ENCODE measurements around the gene INF2.

The INF2 gene

GRCh38 chr14:104715416-104715815 lies 26.0 kb downstream of the INF2 start:
- no peak for DNase-seq (ENCODE audit: low read depth)
- TF ChIP-seq, protein P1, sequence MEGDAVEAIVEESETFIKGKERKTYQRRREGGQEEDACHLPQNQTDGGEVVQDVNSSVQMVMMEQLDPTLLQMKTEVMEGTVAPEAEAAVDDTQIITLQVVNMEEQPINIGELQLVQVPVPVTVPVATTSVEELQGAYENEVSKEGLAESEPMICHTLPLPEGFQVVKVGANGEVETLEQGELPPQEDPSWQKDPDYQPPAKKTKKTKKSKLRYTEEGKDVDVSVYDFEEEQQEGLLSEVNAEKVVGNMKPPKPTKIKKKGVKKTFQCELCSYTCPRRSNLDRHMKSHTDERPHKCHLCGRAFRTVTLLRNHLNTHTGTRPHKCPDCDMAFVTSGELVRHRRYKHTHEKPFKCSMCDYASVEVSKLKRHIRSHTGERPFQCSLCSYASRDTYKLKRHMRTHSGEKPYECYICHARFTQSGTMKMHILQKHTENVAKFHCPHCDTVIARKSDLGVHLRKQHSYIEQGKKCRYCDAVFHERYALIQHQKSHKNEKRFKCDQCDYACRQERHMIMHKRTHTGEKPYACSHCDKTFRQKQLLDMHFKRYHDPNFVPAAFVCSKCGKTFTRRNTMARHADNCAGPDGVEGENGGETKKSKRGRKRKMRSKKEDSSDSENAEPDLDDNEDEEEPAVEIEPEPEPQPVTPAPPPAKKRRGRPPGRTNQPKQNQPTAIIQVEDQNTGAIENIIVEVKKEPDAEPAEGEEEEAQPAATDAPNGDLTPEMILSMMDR (IDR thresholded peaks at IDR 0.05; ENCODE audit: insufficient read depth, low read depth, low read length, missing control alignments) = no peak
- H3K4me3 ChIP-seq (ENCODE audit: low read length) = no peak overlapping the region

DNA sequence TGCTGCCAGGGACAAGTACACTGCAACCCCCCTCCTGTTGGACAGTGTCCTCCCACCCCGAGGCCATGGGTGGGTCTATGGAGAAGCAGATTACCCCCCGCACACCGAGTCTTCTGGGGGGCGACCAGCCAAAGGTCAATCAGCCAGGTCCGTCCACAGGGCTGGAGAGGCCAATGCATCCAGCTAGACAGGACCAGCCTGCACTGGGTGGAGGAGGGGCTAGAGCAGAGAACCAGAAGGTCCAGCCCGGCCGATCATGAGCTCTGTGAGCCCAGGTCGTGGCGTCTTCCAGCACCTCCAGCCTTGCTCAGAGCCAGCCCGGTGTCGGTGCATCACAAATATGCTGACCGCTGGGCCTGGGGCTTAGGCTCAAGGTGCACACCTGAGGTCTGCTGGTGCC lies 26.5 kb downstream of the INF2 start:
- no peak for DNase-seq (ENCODE audit: low read depth)
- TF ChIP-seq, protein P1 (IDR thresholded peaks at IDR 0.05; ENCODE audit: insufficient read depth, low read depth, low read length, missing control alignments) = no peak
- H3K4me3 ChIP-seq (ENCODE audit: low read length) = no peak overlapping the region

GRCh38 chr14:104717137-104717536 lies 27.7 kb downstream of the INF2 start:
- no peak overlapping the region for H3K4me3 ChIP-seq (ENCODE audit: low read length)
- no peak for DNase-seq (ENCODE audit: low read depth)
- TF ChIP-seq, protein P1 (IDR thresholded peaks at IDR 0.05; ENCODE audit: insufficient read depth, low read depth, low read length, missing control alignments) = no peak

GRCh38 chr14:104717646-104718045 lies 28.2 kb downstream of the INF2 start:
- no peak for DNase-seq (ENCODE audit: low read depth)
- TF ChIP-seq, protein P1 (IDR thresholded peaks at IDR 0.05; ENCODE audit: insufficient read depth, low read depth, low read length, missing control alignments) = no peak
- H3K4me3 ChIP-seq (ENCODE audit: low read length) = no peak overlapping the region

DNA sequence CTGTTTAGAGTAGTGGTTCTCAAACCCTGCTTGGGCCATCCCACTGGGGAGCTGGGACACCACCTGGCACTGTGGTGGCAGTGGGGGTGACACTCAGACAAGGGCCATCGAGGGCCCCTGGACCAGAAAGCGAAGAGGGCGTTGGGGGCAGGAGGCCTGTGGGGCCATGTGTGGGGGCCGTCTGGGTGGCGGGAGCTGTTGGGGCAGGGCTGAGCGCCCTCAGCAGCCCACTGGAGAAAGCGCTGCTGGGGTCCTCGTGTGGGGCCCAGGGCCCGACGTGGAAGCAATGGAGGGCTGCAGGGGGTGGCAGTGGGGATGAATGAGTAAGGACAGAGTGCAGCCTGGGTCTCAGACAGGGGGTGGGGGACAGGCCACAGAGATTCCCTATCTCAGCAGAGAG lies 28.7 kb downstream of the INF2 start:
- TF ChIP-seq, protein P1 (IDR thresholded peaks at IDR 0.05; ENCODE audit: insufficient read depth, low read depth, low read length, missing control alignments) = no peak
- H3K4me3 ChIP-seq (ENCODE audit: low read length) = no peak overlapping the region
- DNase-seq (ENCODE audit: low read depth) = no peak

GRCh38 chr14:104718871-104719270 lies 29.5 kb downstream of the INF2 start:
- no peak overlapping the region for H3K4me3 ChIP-seq (ENCODE audit: low read length)
- TF ChIP-seq, protein P1 (IDR thresholded peaks at IDR 0.05; ENCODE audit: insufficient read depth, low read depth, low read length, missing control alignments) = no peak
- DNase-seq (ENCODE audit: low read depth) = no peak

DNA sequence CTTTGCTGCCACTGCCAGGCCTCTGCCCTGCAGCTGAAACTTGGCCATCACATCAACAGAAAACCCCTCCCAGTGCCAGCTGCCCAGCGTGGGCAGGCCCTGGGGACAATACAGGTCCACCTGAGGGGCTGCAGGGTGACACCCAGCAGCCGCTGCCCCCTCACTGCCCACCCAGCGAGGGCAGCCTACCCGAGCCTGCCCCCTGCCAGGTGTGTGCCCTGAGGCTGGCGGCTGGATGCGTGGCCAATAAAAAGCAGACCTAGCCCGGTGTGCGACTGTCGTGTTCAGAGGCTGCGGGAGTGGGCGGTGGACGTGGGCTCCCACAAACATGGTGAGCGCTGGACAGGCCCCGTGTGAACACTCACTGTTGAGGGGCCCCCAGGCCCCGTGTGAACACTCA lies 29.9 kb downstream of the INF2 start:
- DNase-seq (ENCODE audit: low read depth) = no peak
- no peak overlapping the region for H3K4me3 ChIP-seq (ENCODE audit: low read length)
- TF ChIP-seq, protein P1 (IDR thresholded peaks at IDR 0.05; ENCODE audit: insufficient read depth, low read depth, low read length, missing control alignments) = no peak
